Activated CD4-positive, alpha-beta T cell treated with anti-CD3 and anti-CD28 coated beads for 36 hours (primary cell): ENCODE results near the gene ETV7. TPM values are rescaled to one million over a fixed set of nuclear protein-coding genes. Genes with fewer than 3 reads are reported as not detected.
"Not testable (repeated sequence)": the region's sequence is repeated elsewhere in the genome, so short reads cannot be mapped to it uniquely, and the experiment has no call there.

ENCODE experiments used
- ATAC-seq: fragments of 200-7000 bp; cut with Tn5 transposase; one replicate; pipeline ENCODE4 v1.10.0; 2021; ENCODE audit warnings: mild to moderate bottlenecking, moderate library complexity
- CTCF ChIA-PET: fragments of 350-600 bp; sonication (Branson Sonifier 250); formaldehyde crosslinking; loops from one replicate; lab custom pipeline; 2021; ENCODE audit warnings: antibody characterized with exemption; lab: Charles Lee
- POLR2A ChIA-PET: fragments of 350-600 bp; sonication (Branson Sonifier 250); formaldehyde crosslinking; loops from one replicate; lab custom pipeline; 2021; ENCODE audit warnings: antibody characterized with exemption, inconsistent platforms; lab: Charles Lee
- DNase-seq: peaks from one replicate; pipeline ENCODE4 v3.0.0-alpha.2; 2020
- H3K27ac Mint-ChIP-seq: one replicate; pipeline ENCODE4 v1.8.0; 2021; ENCODE audit warnings: mixed read lengths
- H3K27me3 Mint-ChIP-seq: one replicate; pipeline ENCODE4 v1.8.0; 2021; ENCODE audit warnings: mixed read lengths
- H3K36me3 Mint-ChIP-seq: one replicate; pipeline ENCODE4 v1.8.0; 2021; ENCODE audit warnings: low read depth, mixed read lengths
- H3K4me1 Mint-ChIP-seq: one replicate; pipeline ENCODE4 v1.8.0; 2021; ENCODE audit warnings: mixed read lengths
- H3K4me3 Mint-ChIP-seq: one replicate; pipeline ENCODE4 v1.8.0; 2021; ENCODE audit warnings: mild to moderate bottlenecking, moderate library complexity, mixed read lengths
- H3K9me3 Mint-ChIP-seq: one replicate; pipeline ENCODE4 v1.8.0; 2021; ENCODE audit warnings: low read depth, mixed read lengths
- intact Hi-C, 2 experiments: fragments of 100-400 bp; cut with DNase I in 1 of 2; cut with micrococcal nuclease in 1 of 2; formaldehyde crosslinking; loops; one replicate each; pipeline versions ENCODE4 v1.14.2 to v1.15.1; 2022 to 2024; cut with DNase I, micrococcal nuclease
- total RNA-seq, 2 experiments: library from RNA; stranded (reverse); gene quantifications; one replicate each; pipeline ENCODE4 v1.2.3, GENCODE V29; 2021

ETV7 gene
- total RNA-seq, 2 experiments from 2014 or later: 2.4 to 2.5 TPM

DNA sequence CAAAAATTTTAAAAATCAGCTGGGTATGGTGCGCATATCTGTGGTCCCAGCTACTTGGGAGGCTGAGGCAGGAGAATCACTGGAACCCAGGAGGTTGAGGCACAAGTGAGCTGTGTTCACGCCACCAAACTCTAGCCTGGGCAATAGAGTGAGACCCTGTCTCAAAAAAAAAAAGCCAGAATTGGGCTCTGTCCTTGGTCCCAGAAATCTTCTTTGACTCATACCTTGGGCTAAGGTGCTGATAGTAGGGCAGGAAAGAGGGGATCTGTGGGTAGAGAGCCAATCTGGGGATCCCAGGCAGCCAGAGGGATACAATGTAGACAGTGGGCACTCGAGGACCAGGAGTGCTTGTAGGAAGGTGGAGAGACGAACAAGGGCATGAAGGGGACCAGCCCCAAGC, 13.3 kb downstream of the ETV7 start:
- CTCF ChIA-PET: interaction anchor here (1.1 kb wide), 1 partner anchor 12 kb away, joined by 3 read pairs; no protein-coding TSS in a partner anchor

DNA sequence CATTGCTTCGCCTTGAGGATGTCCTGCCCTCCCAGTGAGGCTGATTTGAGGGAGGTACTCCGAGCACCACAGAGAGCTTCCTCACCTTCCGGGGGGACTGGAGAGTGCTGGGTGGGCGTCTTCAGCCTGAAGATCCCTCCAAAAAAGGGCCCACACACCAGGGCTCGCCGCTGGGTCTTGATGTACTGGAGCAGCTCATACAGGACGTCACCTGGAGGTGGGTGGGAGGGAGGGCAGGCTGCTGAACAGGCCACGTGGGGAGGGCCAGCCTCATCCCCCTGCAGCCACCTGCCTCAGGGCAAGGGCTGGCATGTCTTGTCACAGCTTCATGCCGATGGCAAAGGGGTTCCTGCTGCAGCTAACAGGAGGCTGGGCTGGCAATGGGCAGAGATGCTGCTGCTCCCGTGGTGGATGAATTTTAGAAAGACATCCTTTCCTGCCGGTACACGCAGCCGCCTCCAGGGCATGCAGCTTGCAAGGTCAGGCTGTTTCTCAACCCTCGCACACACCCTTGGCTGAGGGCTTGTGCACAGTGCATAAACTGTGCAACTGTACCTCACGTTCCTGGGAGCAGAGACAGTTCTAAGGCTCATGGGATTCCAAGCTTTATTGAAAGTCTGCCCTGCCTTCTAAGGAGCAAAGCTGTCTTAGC, 14.0 kb downstream of the ETV7 start:
- ATAC-seq (no peak), DNase-seq (no peak)
- H3K4me1 Mint-ChIP-seq: no peaks in the 10 kb centered on the region
- H3K27me3 Mint-ChIP-seq: no peaks in the 10 kb centered on the region
- CTCF ChIA-PET: interaction anchor here (0.6 to 1.1 kb wide), 2 partner anchors 12 to 579 kb away, joined by 3 read pairs; no protein-coding TSS in a partner anchor
- H3K36me3 Mint-ChIP-seq: no peaks in the 10 kb centered on the region
- no peak overlapping the region for H3K4me3 Mint-ChIP-seq
- H3K9me3 Mint-ChIP-seq: no peaks in the 10 kb centered on the region
- intact Hi-C loops: no loop called here
- POLR2A ChIA-PET: no interaction called here
- H3K27ac Mint-ChIP-seq: no peak overlapping the region

More for the DNA sequence above, 13.3 kb downstream of the ETV7 start:
- DNase-seq (no peak), ATAC-seq (no peak)
- Mint-ChIP-seq H3K4me1 (no peaks in the 10 kb centered on the region), H3K27me3 (no peaks in the 10 kb centered on the region), H3K27ac (no peak overlapping the region), H3K36me3 (no peaks in the 10 kb centered on the region), H3K9me3 (no peaks in the 10 kb centered on the region), H3K4me3 (no peak overlapping the region)
- intact Hi-C loops: no loop called here
- POLR2A ChIA-PET: interaction anchor here (0.7 kb wide), 1 partner anchor 74 kb away, joined by 8 read pairs; no protein-coding TSS in a partner anchor

DNA sequence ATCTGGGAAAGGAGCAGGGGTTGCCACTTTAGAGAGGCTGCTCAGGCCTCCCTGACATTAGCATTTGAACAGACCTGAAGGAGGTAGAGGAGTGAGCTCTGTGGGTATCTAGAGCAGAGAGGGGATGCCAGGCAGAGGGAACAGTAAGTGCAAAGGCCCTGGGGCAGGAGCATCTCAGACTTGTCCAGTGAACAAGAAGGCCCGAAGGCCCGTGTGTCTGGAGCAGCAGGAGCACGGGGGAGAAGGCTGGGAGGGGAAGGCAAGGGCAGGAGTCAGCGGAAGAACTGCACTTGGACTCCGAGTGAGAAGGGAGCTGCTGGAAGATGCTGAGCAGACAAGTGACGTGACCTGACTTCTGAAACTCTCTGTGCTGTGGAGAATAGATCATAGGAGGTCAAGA, 15.4 kb downstream of the ETV7 start:
- CTCF ChIA-PET: interaction anchor here (1.0 kb wide), 2 partner anchors 31 to 275 kb away, joined by 3 to 5 read pairs; no protein-coding TSS in a partner anchor
- H3K4me3 Mint-ChIP-seq: no peak overlapping the region
- H3K9me3 Mint-ChIP-seq: no peaks in the 10 kb centered on the region
- ATAC-seq (no peak), DNase-seq (no peak)
- POLR2A ChIA-PET: no interaction called here
- H3K4me1 Mint-ChIP-seq: no peaks in the 10 kb centered on the region
- H3K27ac Mint-ChIP-seq: no peak overlapping the region
- H3K27me3 Mint-ChIP-seq: no peaks in the 10 kb centered on the region
- H3K36me3 Mint-ChIP-seq: no peaks in the 10 kb centered on the region
- intact Hi-C loops: no loop called here

DNA sequence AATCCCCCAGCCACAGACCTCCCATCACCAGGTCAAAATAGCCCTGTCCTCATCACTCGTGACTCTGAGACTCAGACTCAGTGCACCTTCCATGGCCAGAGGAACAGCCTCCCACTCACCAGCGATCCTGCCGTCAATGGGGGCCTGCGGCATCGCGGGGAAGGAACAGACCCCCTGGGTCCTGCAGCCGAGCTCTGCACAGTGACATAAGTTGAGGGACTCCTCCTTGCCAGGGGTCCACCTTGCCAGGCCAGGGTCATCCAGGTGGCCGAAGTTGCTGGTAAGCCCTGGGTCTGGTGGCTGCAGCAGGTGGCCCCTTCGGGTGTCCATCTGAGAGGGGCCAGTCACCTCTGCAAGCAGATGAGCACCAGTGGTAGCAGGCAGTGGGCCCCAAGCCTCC, 16.3 kb downstream of the ETV7 start:
- Mint-ChIP-seq H3K4me3 (no peak overlapping the region), H3K27me3 (no peaks in the 10 kb centered on the region), H3K27ac (no peak overlapping the region), H3K9me3 (no peaks in the 10 kb centered on the region), H3K4me1 (no peaks in the 10 kb centered on the region), H3K36me3 (no peaks in the 10 kb centered on the region)
- CTCF ChIA-PET: interaction anchor here (1.0 kb wide), 2 partner anchors 30 to 274 kb away, joined by 3 to 5 read pairs; no protein-coding TSS in a partner anchor
- DNase-seq (no peak), ATAC-seq (no peak)
- POLR2A ChIA-PET: no interaction called here
- intact Hi-C loops: no loop called here

DNA sequence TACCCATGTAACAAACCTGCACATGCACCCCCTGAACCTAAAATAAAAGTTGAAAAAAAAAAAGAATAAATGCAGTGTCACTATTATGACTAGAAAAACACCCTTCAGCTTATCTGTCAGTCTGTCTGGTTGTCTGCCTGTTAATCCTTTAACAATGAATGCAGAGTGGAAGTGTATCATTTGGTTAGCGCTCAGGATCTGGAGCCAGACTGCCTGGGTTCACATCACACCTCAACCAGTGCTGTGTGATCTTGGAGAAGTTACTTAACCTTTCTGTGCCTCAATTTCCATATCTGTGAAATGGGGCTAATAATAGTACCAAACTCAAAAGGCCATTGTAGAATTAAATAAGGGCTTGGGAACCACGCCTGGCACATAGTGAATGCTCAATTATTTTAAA, 16.8 kb downstream of the ETV7 start:
- intact Hi-C loops: no loop called here
- no peak for DNase-seq
- Mint-ChIP-seq H3K27me3 (no peaks in the 10 kb centered on the region), H3K4me3 (no peak overlapping the region), H3K27ac (no peak overlapping the region), H3K9me3 (no peaks in the 10 kb centered on the region), H3K4me1 (no peaks in the 10 kb centered on the region), H3K36me3 (no peaks in the 10 kb centered on the region)
- no peak for ATAC-seq
- ChIA-PET POLR2A (no interaction called here), CTCF (no interaction called here)

DNA sequence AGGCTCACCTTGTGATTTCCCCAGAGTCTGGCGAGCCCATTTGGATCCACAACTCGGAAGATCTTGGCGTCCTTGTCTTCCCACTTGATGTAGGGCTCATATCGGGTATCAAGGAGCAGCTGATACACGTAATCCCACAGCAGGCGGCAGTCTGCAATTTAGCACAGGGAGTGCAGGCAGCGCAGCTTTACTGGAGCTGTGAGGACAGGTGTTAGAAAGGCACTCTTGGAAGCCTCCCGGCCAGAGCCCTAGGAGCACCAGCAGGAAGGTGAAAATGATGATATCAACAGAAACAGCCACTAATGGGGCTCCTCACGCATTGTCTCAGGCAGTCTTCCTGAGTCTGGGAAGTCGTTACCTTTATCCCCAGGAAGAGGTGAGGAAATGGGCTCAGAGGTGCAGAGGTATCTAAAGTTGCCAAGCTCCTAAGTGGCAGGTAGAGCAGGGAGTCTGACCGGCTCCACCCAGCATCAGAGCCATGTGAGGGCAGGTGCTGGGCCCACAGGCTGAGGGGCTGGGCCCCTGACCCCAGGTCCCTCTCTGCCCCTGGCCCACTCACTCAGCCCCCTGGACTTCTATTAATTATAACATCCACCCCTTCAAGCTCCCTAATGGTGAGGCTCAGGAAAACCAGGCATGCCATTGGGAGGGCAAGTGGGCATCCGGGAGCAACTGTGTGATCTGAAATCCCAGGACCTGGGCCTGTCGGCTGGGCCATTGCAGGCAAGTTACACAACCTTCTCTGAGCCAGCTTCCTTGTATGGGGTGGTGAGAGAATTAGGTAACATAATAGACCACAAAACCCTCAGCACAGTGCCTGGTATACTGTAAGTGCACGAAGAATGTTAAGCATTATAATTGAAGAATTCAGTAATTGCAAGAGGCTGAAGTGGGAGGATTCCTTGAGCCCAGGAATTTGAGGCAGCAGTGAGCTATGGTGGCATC, 18.3 kb downstream of the ETV7 start:
- Mint-ChIP-seq H3K27ac (no peak overlapping the region), H3K4me1 (no peaks in the 10 kb centered on the region), H3K27me3 (no peaks in the 10 kb centered on the region), H3K4me3 (no peak overlapping the region), H3K9me3 (no peaks in the 10 kb centered on the region), H3K36me3 (no peaks in the 10 kb centered on the region)
- DNase-seq: no peak
- CTCF ChIA-PET: interaction anchor here (0.6 to 0.8 kb wide), 2 partner anchors 13 to 18 kb away, joined by 3 to 6 read pairs; no protein-coding TSS in a partner anchor
- intact Hi-C loops: no loop called here
- ATAC-seq: no peak
- POLR2A ChIA-PET: no interaction called here

DNA sequence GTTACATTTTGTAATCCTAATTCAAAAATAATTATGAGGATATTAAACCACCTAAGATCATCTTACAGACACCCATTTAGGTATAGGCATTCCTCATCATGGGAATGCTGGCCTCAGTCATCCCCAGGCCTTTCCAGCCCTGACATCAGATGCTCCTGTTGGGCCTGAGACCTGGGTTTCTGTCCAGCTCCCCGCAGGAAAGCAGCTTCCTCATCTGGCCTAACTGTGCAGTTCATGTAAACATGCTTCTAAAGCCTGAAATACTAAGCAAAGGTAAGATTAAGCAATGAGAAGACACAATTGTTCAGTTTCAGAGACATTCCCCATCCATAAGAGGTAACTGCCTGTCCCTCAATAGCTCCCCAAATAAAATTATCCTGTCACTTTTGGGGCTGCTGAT, 19.0 kb downstream of the ETV7 start:
- ChIA-PET POLR2A (no interaction called here), CTCF (interaction anchor here (0.5 to 0.8 kb wide), 2 partner anchors 14 to 287 kb away, joined by 3 read pairs; no protein-coding TSS in a partner anchor)

DNA sequence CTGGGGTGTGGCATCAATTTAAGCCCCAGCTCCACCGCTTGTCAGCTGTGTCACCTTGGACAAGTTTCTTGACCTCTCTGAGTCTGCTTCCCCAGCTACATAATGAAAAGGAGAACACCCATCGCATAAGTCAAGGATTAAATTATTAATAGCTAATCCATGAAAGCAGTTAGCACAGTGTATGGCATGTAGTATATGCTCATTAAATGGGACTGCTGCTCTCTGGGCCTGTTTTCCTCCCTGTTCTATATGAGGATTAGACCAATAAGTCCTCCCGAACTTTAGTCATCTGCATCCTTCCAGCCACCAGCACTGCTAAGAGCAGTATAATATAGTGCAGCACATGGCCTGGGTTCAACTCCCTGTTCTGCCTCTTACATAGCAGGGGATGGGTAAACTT, 19.7 kb downstream of the ETV7 start:
- no peaks in the 10 kb centered on the region for H3K4me1 Mint-ChIP-seq
- H3K27me3 Mint-ChIP-seq: no peaks in the 10 kb centered on the region
- no peaks in the 10 kb centered on the region for H3K9me3 Mint-ChIP-seq
- ATAC-seq: no peak
- intact Hi-C loops: no loop called here
- DNase-seq: no peak
- CTCF ChIA-PET: interaction anchor here (0.5 to 0.9 kb wide), 3 partner anchors 9 to 287 kb away, joined by 3 read pairs; no protein-coding TSS in a partner anchor
- POLR2A ChIA-PET: no interaction called here
- no peak overlapping the region for H3K27ac Mint-ChIP-seq
- H3K4me3 Mint-ChIP-seq: no peak overlapping the region
- no peaks in the 10 kb centered on the region for H3K36me3 Mint-ChIP-seq

More for the DNA sequence above, 19.0 kb downstream of the ETV7 start:
- no peaks in the 10 kb centered on the region for H3K27me3 Mint-ChIP-seq
- no peak for ATAC-seq
- H3K9me3 Mint-ChIP-seq: no peaks in the 10 kb centered on the region
- no peak overlapping the region for H3K27ac Mint-ChIP-seq
- no peak overlapping the region for H3K4me3 Mint-ChIP-seq
- H3K4me1 Mint-ChIP-seq: no peaks in the 10 kb centered on the region
- intact Hi-C loops: no loop called here
- H3K36me3 Mint-ChIP-seq: no peaks in the 10 kb centered on the region
- DNase-seq: no peak

DNA sequence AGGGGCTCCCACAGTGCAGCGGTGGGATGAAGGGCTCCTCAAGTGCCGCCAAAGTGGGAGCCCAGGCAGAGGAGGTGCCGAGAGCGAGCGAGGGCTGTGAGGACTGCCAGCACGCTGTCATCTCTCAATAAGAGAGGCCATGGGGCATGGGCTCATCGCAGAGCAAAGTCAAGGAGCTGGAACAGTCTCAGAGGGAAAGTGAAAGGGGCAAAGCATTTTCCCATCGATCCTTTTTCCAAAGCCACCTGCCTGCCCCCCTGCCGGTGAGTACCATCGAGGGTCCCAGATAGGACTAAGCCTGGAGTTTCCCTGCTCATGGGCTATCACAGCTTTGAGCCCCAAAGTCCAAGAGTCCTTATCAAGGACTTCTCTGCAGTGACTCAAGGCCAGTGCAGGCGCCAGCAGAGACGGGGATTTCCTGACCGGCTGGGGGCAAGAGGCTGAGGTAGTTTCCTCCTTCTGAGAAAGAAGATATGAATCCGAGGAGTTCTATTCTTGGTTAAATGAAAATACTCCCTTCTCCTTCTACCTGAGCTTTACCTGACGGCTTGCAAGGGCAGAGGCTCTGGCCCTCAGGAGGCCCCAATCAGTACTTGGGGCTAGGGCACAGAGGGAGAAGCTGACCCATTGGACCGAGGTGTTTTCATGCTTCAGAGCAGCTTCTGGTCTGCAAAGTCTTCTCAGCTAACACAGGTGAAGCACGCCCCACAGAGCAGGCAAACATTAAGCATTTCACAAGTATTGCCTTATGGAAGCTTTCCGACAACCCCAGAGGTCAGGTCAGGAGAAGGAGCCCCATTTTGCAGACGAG, 22.6 kb downstream of the ETV7 start:
- Mint-ChIP-seq H3K4me1 (peaks cover 2% of the 10 kb centered on the region), H3K4me3 (no peak overlapping the region), H3K9me3 (no peaks in the 10 kb centered on the region), H3K27me3 (no peaks in the 10 kb centered on the region), H3K36me3 (no peaks in the 10 kb centered on the region), H3K27ac (no peak overlapping the region)
- peak; percentile 43 for ATAC-seq
- intact Hi-C loops: loop anchor here in 1 of 2 experiments (5.0 kb wide), 1 partner anchor 338 kb away; the partner anchor contains the start of gene MAPK14
- ChIA-PET POLR2A (no interaction called here), CTCF (interaction anchor here (0.7 to 1.0 kb wide), 3 partner anchors 24 to 280 kb away, joined by 3 to 5 read pairs (median 4); no protein-coding TSS in a partner anchor)
- DNase-seq: peak; percentile 49

DNA sequence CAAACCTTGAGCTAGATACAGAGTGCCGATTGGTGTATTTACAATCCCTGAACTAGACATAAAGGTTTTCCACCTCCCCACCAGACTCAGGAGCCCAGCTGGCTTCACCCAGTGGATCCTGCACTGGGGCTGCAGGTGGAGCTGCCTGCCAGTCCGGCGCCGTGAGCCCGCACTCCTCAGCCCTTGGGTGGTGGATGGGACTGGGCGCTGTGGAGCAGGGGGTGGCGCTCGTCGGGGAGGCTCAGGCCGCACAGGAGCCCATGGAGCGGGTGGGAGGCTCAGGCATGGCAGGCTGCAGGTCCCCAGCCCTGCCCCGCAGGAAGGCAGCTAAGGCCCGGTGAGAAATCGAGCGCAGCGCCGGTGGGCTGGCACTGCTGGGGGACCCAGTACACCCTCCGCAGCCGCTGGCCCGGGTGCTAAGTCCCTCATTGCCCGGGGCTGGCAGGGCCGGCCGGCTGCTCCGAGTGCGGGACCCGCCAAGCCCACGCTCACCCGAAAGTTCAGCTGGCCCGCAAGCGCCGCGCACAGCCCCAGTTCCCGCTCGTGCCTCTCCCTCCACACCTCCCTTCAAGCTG, 23.3 kb downstream of the ETV7 start:
- H3K4me1 Mint-ChIP-seq, H3K4me3 Mint-ChIP-seq, H3K27ac Mint-ChIP-seq, DNase-seq, POLR2A ChIA-PET, H3K36me3 Mint-ChIP-seq, H3K27me3 Mint-ChIP-seq, H3K9me3 Mint-ChIP-seq, ATAC-seq: not testable (repeated sequence)
- CTCF ChIA-PET: interaction anchor here (0.5 to 1.1 kb wide), 4 partner anchors 23 to 280 kb away, joined by 3 to 4 read pairs (median 3); no protein-coding TSS in a partner anchor
- intact Hi-C loops: loop anchor here in 1 of 2 experiments (5.0 kb wide), 1 partner anchor 337 kb away; the partner anchor contains the start of gene MAPK14
